Stimulated activated CD8-positive, alpha-beta memory T cell treated with anti-CD3 and anti-CD28 coated beads, Interleukin-15, amount 100 ng/mL, for 48 hours (primary cell): ENCODE data around the gene HSPA6.
"Not testable (repeated sequence)": the region's sequence is repeated elsewhere in the genome, so short reads cannot be mapped to it uniquely, and the experiment has no call there.

Source experiments
- DNase-seq, 2 donors: peaks; one replicate each; pipeline ENCODE4 v3.0.0-alpha.2; 2020; ENCODE audit warnings: low read depth in 2 of 2

Gene HSPA6

DNA sequence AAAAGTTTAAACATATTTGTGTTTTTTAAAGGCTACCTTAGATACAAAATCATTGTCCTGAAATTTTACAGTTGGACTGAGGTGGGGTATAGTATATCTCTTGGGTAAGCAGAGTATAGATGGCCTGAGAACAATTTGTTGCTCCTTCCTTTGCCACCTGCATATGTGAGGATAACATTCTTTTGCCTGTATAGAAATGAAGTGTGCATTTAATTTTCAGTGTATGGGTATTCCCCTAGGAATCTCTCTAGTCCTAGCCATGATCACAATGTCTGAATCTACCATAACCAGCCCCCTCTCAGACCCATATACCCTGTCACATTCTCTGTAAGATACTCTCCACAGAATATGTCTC lies 21.0 kb upstream of the HSPA6 start:
- no peak for DNase-seq

- no peak for DNase-seq
Measured at GRCh38 chr1:161505686-161506085, 18.7 kb upstream of the HSPA6 start.

DNA sequence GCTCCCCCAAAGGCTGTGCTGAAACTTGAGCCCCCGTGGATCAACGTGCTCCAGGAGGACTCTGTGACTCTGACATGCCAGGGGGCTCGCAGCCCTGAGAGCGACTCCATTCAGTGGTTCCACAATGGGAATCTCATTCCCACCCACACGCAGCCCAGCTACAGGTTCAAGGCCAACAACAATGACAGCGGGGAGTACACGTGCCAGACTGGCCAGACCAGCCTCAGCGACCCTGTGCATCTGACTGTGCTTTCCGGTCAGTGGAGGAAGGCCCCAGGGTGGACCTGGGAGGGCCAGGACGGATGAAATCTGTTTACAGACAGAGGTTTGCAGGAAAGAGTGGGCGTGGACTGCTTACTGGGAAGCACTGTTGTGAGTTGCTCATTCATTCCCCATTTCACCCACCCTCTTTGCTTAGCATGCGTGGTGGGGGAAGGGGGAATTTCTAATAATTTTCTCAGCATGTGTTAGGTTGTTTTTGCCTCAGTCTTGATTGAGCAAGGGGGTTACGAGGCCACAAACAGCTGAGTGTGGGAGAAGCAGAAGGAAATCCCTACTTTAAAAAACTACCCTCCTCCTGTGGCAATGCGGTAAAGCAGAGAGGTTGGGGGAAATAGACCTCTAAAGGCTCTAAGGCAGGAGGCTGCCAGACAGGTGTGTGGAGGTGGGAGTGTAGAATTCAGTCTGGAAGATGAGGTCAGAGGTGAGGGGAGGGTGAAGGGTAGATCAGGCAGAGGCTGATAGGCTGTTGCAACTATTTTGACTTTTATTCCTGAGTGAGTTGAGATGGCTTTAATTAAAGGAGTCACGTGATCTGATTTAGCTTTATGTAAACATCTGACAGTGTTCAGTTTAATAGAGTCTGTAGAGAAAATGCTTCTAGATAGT lies 17.8 kb upstream of the HSPA6 start:
- no peak for DNase-seq

DNA sequence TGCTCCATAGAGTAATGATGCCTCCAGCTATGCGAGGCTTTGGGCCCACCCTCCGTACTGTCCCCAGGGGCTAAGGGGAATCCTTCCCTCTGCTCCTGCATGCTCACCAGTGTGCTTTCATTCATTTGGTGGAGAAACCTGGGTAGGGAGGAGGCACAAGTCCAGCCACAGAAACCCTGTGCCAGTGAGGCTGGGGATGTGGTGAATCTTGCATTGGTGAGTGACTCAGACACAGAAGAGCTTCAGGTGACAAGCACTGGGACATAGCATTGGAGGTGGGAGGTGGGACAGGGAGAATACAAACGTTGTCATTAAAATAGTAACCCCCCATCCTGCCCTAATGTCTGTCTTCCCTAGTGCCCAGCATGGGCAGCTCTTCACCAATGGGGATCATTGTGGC lies 13.9 kb upstream of the HSPA6 start:
- DNase-seq: no peak

DNA sequence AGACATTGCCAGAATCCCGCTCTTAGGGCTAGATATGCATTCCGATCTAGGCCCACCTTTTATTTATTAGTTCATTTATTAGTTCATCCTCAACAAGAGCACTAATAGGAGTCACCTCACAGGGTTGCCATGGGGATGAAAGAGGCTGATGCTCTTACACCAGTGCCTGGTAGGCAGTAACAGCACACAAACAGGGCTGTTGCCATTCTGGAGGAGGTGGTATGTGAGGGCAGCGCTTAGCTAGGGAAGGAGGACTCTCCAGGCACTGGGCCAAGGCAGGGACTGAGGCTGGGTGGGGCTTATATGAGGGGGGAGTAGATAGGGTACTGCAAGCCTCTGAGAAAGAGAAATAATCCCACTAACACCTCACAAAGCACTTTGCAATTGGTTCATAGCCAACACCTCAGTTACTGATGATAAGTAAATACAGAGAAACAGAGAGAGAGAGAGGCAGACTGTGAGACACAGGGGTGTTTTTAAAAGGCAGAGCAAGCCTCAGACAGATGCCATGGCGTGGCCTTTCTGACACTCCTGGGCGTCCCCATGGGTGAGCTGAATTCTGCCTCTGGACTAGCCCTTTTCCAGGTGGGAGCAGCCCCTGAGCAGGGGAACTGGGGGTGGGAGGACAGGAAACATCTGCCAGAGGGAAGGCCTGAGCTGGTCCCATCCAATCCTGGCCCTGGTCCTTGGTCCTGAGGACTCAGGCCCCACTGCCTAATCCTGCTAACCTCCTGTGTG lies 13.2 kb upstream of the HSPA6 start:
- no peak for DNase-seq

DNA sequence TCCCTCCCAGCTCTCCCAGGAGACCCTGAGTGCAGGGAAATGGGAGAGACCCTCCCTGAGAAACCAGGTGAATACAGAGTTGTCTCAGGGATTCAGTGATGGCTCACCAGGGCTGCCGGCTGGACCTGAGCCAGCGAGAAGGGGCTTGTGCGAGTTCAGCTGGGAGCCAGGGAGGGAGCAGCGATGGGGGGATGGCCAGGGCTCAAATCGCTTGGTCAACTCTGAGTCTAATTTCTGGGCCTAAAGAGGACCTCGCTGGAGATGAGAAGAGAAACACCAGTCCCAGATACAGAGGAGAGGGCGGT lies 12.6 kb upstream of the HSPA6 start:
- DNase-seq: no peak

GRCh38 chr1:161512636-161513447 lies 11.5 kb upstream of the HSPA6 start:
- DNase-seq: not testable (repeated sequence)

DNA sequence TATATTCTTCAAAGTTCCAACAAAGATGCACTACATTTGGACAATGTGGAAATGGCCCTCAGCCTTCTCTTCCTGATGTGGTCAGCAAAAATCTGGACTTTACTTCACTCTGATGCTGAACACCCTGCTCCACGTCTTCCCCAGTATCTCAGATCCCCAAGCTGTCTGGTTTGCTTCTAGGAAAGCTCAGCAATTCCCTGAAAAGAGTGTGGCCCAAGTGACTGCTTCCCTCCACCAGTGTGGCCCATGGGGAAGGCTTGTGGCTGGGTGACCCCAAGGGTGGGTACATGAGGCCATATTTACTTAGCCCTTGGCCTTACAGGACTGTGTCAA lies 10.9 kb upstream of the HSPA6 start:
- DNase-seq: not testable (repeated sequence)

DNA sequence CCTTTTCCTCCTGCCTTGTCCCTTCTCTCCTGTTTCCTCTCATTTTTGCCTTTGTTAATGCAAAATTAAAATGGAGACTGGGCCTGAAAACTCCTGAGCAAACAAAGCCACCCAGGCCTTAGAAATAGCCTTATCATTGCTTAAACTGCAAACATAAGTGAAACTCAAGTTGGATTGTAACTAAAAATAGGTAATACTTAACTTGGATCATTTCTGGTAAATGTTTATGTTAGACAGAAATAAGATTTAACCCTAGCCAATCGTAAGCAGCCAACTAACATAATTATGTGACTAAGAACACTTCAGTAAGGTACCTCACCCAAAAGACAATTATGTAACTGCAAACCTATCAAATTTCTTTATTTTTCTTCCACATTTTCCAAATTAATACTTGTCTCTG lies 10.4 kb upstream of the HSPA6 start:
- not testable (repeated sequence) for DNase-seq

- not testable (repeated sequence) for DNase-seq
Measured at GRCh38 chr1:161523041-161523816, 1.1 kb upstream of the HSPA6 start.

DNA sequence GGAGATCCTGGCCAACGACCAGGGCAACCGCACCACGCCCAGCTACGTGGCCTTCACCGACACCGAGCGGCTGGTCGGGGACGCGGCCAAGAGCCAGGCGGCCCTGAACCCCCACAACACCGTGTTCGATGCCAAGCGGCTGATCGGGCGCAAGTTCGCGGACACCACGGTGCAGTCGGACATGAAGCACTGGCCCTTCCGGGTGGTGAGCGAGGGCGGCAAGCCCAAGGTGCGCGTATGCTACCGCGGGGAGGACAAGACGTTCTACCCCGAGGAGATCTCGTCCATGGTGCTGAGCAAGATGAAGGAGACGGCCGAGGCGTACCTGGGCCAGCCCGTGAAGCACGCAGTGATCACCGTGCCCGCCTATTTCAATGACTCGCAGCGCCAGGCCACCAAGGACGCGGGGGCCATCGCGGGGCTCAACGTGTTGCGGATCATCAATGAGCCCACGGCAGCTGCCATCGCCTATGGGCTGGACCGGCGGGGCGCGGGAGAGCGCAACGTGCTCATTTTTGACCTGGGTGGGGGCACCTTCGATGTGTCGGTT lies 477 bp downstream of the HSPA6 start:
- not testable (repeated sequence) for DNase-seq

DNA sequence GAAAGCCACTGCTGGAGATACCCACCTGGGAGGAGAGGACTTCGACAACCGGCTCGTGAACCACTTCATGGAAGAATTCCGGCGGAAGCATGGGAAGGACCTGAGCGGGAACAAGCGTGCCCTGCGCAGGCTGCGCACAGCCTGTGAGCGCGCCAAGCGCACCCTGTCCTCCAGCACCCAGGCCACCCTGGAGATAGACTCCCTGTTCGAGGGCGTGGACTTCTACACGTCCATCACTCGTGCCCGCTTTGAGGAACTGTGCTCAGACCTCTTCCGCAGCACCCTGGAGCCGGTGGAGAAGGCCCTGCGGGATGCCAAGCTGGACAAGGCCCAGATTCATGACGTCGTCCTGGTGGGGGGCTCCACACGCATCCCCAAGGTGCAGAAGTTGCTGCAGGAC lies 981 bp downstream of the HSPA6 start:
- not testable (repeated sequence) for DNase-seq

DNA sequence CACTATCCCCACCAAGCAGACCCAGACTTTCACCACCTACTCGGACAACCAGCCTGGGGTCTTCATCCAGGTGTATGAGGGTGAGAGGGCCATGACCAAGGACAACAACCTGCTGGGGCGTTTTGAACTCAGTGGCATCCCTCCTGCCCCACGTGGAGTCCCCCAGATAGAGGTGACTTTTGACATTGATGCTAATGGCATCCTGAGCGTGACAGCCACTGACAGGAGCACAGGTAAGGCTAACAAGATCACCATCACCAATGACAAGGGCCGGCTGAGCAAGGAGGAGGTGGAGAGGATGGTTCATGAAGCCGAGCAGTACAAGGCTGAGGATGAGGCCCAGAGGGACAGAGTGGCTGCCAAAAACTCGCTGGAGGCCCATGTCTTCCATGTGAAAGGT lies 1.6 kb downstream of the HSPA6 start:
- DNase-seq: not testable (repeated sequence)

- not testable (repeated sequence) for DNase-seq
Measured at GRCh38 chr1:161528550-161528949, 4.2 kb downstream of the HSPA6 start.

DNA sequence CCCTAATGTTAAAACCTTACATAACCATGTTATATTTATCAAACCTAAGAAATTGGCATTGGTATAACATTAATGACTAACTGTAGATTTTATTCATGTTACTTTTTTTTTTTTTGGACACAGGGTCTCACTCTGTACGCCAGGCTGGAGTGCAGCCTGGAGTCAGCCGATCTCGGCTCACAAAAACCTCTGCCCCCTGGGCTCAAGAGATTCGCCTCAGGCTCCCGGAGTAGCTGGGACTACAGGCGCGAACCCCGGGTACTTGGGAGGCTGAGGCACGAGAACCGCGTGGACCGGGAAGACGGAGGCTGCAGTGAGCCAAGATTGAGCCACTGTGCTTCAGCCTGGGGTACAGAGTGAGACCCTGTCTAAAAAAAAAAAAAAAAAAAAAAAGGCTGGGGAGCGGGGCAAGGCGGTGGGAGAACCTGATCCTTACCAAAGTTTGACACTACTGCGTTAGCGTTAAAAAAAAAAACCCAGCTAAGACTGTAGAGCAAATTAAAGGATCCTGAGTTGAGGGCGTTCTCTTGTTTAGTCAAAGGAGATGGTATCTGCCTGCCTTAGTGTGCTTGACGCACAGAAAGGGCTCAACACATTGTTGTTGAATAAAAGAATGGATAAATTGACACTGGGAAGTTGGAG lies 5.2 kb downstream of the HSPA6 start:
- DNase-seq: not testable (repeated sequence)

DNA sequence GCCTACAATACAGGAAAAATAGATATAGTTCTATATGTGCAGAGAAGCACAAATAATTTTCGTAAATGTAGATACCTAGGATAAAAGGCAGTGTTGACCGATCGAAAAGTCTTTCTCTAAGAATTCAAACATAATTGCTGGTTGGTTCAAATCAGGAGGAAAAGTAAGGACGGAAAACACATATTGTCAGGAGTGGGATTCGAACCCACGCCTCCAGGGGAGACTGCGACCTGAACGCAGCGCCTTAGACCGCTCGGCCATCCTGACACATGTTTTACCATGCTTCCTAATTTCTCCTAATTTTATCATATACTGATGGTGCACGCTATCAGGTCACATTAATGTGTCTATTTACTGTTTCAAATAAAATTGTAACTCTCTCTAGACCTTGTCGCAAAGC lies 5.8 kb downstream of the HSPA6 start:
- DNase-seq: peak in 1 of 2 donors; percentile 57

- peak; percentile 82 to 89 for DNase-seq
Measured at GRCh38 chr1:161530671-161531641, 6.6 kb downstream of the HSPA6 start.

- no peak for DNase-seq
Measured at GRCh38 chr1:161531986-161532643, 7.8 kb downstream of the HSPA6 start.
